NCI-H2196 (cell line): Measurements from ENCODE around the gene FRMD6.

Experiments used
- DNase-seq: peaks from one replicate; lab custom pipeline; 2025; ENCODE audit not compliant: unreplicated experiment; lab: John Stamatoyannopoulos, UW

Gene FRMD6

DNA sequence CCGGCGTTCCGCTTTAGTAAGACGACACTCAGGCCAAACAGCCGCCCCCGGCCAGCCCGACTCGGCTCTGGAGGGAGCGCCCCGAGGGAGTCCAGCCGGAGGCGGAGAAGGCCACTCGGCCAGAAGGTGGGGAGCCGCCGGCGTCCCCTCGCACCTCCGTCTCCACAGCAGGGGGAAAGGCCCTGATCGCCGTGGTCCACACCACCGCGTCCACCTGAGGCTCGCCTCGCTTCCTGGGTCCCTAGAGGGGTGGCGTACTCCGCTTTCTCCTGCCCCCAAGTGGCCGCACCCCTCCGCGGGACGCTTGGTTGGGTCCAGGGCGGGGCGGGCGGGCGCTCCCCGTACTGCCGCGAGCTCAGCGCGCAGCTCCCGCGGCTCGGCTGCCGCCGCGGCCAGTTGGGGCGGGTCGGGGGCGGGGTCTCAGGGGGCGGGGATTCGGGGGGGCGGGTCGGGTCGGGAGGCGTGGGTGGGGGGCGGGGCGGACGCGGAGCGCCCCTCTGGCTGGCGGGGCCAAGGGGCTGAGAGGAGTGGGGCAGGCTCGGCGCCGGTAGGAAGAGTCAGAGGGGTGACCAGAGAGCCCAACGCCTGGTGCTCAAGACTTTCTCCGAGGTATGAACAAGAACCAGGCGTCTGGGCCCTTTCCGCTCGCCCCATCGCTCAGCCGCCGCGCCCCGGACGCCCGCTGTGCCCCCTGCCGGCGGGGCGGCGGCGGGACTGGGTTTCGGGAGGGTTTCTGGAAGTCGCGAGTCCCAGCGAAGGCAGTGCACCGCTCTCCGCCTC, at the start of gene FRMD6:
FRMD6 (plus strand) TSS at position 523 of the 780 bp plus-strand sequence. CDS start 37,927 bp downstream, outside the sequence.
- DNase-seq: peak; percentile 60

DNA sequence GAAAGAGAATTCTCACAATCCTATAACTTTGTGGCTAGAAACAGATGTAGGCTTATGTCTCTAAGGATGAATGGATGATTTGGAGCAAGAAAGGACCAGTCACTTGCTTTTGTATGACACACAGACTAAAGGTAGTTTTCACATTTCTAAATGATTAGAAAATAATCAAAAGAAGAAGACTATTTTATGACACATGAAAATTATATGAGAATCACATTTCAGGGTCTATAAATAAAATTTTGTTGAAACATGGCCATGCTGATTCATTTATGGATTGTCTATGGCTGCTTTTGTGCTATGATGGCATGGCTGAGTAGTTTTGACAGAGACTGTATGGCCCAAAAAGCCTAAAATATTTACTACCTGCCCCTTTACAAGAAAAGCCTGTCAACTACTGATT, 49.4 kb upstream of the FRMD6 start:
- no peak for DNase-seq

DNA sequence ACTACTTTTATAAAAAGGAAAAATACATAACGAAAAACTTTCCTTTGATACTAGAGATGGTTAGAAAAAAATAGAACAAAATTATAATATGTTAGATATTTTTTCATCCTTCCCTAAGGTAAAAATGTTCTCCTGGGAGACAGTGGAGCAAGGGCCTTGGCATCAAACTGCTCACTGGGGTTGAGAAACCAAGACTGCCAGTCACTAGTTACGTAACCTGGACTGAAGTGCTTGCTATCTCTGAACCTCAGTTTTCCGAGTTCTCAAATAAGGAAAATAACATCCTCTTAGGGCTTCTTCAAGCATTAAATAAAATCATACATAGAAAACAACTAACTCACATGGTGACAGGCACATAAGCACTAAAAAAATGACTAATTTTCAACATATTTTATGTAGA, 48.2 kb upstream of the FRMD6 start:
- DNase-seq: no peak

DNA sequence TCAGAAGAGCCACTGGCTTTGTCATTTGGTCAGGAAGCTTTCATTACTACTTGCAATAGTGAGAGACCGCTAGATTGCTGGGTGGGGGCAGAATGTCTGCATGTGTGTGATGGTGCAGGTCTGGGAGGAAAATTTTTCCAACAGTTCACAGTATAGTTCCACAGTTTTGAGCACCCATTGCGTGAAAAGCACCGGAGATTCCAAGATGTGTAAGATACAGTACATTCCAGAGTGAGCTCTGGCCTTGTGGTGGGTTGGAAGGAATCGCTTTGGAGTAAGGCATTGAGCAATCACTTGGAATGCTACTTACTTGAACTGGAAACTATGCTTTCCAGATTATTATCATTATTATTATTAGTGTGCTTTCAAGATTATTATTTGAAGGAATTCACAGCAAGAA, 47.6 kb upstream of the FRMD6 start:
- DNase-seq: no peak

DNA sequence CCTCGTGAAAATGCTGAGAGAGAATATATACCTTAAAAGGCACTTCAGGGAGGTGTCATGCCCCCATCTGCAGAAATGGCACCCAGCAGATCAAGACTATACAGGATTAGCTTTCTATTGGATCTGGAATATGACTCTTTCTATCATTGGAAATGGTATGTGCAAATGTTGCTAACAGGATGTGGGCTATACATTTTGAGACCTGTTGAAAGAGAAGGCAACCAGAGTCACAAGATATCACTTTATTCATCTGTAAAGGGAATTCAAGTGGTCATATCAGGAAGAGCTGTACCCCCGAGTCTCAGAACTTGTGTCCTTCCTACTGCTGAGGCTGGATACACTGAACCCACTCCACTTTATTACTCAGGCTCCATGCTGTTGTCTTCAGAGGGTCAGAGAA, 46.1 kb upstream of the FRMD6 start:
- no peak for DNase-seq

DNA sequence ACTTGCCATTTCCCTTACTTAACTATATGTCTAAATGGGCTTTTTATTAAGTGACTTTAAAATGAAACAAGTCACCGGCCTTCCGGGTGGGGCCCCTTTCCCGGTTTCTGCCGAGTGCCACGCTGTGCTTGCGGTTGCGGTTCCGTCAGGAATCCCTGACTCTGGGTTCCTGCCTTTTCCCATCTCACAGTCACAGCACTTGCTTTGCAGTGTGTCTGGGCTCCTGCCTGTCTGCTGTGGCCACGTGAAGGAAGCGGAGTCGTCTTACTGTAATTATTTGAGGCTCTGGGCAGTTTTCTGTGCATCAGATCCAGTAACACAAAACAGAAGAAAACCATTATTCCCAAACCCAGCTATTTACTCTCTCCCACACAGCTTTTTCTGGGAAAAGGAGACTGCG, 44.0 kb upstream of the FRMD6 start:
- no peak for DNase-seq

DNA sequence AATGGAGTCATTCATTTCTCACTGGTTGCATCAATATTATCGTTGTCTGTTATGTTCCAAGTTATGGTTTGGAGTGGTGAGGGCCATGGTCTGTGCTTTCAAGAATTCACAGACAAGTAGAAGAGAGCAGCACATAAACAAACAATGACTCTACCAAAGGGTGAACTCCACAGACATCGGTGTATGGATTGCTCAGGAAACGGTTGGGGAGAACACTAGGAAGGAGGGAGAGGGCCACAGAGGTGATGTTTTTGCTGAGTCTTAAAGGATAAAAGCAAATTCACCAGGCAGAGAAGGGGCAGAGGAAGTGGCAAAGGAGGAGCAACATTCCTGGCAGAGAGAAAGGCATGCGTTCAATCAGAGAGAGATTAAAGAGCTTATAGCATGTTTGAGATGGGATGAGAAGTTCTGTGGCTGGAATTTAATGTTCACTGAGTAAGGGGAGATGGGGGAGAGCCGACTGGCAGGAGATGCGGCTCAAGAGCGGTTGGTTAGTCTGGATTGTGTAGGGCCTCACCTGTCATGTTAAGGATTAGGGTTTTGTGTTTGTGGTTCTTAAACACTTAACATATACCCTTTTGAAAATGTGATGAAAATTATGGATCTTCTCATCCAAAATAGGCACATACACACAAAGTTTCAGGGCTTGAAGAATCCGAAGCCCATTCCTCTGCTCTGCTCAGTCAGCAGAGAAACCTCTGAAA, 42.3 kb upstream of the FRMD6 start:
- no peak for DNase-seq

DNA sequence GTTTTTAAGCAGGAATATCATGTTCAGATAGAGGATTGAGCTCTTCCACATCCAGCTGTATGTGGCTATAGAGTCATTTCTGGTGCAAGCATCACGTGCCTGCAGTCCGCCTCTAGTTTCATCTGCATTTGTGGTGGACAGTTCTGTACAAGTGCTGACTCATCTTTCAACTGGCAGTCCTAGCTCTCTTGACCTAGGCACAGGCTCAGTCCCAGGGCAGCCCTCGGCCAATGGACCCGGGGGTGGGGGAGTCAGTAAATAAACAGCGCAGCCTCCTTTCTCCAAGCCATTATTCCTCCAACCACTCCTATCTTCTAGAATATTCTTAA, 41.8 kb upstream of the FRMD6 start:
- no peak for DNase-seq

DNA sequence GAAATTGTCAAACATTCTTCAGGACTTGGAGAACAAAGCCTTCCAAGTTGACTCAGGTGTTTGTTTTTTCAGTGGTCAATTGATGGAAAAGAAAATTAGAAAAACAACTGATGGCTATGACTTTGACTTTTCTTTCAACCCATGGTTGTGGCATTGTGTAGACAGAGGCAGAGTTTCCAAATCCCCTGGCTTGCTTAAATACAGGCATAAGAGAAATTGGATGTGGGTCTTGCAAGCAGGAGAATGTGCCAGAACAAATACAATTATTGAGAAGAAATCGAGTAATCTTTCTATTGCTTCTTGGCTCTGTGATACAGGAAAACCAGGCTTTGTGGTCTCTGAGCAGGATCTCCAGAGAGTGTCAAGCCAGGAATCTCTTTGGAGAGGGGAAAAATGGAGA, 40.9 kb upstream of the FRMD6 start:
- DNase-seq: no peak

DNA sequence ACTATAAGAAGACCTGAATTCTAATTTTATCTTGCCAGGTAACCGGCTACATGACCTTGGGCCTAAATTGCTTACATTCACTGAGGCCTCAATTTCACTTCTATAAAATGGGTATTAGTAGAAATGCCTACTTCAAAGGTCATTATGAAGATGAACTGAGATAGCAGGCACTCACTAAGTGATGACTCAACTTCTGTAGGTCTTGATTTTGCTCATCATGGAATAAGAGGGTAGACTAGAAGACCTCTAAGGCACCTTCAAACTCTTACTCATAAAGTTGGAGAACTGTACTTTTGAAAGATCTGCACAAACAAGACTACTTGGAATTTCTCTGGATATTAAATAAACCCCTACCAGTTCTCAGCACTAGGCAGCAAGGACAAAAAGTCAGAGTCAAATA, 39.3 kb upstream of the FRMD6 start:
- no peak for DNase-seq

DNA sequence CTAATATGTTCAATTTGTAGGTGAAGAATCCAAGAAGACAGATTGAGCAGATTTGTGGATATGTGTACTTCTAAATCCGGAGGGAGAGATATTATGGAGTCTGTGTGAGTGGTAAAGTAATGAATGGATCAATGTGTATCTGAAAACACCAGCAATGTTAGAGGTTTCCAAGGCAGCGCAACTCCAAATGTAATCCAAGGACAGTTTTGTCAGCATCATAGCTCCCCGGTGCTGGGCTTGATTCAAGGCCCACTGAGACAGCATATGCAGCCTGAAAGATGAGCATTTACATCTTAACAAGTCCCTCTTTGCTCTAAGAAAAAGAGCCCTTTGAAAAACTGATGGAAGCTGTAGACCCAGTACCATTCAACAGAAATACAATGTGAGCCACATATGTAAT, 38.3 kb upstream of the FRMD6 start:
- no peak for DNase-seq

DNA sequence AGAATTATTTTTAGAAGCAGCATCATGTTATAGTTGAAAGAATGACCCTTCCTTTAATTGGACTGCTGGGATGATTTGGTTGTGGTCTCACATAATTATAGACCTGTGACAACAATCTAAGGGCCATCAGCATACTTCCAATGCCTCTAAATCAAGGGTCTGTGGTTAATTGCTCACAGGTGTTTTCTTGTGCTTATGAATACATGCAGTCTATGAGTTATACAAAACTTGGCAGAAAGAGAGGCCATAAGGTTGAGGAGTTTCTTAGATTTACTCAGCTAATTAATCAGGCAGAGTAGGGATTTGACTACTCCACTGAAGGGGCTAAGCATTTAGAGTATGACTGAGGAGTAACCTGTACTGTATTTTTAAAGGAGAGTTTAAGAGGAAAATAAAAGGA, 37.0 kb upstream of the FRMD6 start:
- no peak for DNase-seq

DNA sequence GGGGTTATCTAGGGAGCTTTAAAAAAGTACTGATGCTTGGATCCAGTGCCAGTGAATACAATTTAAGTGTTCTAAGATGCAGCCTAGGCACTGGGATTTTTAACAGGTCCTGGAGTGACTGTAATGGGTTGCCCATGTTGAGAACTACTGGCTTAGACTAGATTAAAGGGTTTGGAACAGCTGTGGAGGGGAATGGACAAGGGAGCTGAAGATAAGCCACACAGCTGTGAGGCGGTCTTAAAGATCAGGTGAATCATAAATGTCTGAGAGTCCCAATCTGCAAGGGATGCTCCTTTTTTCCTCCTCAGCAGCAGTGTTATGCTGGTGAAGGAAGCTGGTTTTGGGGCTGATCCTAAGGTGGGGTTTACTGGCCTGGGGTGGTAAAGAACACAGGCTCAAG, 35.5 kb upstream of the FRMD6 start:
- DNase-seq: no peak

DNA sequence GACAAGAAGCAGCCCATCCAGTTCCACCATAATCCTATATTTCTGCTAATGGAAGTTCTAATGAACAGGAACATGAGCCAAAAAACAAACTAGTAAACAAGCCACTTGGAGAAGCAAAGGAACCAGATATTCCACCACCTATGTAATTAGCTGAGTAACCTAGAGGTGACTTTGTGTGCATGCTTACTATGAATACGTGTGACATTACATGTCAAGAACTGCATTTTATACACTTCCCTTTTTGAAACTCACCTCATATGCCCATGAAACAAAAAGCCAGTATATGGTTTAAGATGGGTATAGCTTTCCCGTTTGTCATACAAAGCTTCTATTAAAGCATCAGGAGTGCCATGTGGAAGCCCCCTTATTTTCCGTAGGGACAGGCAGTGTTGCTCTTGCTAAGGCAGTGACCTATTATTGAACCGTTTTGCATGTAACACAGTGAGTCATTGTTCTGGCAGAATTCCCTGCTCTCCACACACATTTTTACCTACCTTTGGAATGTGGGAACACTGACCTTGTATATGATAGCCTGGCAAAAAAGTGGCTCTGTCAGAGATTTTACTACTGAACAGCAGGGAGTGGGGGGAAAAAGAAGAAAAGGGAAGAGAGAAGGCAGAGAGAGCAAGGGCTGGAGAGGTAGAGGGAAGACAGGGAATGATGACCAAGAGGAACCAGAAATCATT, 34.8 kb upstream of the FRMD6 start:
- DNase-seq: no peak

DNA sequence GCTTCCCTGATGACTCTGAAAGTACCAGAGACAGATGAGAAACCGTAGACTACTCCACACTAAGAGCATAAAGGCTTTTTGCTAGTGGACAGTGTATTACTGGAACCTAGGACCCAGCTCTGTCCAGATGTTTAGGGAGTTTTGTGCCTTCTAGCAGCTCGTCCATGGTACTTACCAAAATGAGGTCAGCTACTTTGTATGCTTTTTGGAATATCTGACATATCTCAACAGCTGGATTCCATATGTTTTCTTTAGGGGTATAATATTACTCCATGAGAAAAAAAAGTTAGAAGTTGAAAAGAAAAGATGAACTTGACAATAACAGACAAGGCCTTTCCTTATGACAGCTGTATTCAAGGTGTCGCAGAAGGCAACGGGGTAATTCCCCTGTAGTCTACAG, 32.1 kb upstream of the FRMD6 start:
- no peak for DNase-seq

DNA sequence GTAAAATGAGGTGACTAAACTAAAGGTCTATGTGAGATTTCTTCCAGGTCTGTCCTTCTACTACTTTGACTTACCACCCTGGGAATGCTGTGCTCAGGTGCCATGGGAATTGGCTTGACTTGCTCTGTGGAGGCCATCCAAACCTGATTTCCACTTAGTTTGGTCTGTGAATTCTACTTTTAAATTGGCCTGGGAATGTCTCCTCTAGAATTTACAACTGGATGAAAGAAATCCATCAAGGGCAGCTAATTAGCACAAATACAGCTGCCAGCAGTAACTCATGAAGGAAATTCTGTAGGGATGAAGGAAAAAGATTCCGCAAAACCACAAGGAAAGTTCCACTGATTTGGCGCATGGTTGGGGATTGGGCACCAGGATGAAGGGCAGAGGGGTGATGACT, 31.7 kb upstream of the FRMD6 start:
- no peak for DNase-seq

DNA sequence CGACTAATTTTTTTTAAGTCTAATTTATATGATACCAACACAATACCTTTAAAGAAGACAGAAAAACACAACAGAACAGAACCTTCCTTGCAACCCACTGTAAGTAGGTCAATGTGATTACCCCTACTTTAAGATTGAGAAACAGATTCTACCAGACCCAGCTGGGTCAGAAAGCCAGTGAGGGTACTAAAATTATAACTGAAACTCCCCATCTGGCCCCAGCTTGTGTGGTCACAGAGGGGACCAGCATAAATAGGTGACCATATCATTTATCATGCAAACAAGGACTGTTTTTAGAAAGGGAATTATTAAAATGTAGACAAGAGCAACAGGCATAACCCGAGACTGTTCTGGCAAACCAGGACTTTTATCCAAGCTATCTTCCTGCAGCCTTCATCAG, 30.1 kb upstream of the FRMD6 start:
- no peak for DNase-seq

DNA sequence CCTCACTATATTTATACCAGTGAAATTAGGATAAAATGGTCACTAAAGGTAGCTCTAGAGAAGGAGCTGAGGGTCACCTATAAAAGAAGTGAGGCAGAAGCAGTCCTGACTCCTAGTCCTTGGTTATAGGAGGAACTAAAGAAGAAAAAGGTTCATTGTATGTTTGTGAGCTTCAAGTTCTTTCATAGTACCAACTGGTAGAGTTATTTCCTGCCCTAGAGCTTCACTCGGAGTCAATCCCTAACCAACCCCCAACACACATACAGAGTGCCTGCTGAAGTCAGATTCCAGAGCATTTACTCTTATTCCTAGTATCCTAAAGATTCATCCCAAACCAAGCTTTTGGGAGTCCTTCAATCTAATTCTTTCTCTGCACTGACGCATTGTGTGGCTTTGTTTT, 29.3 kb upstream of the FRMD6 start:
- no peak for DNase-seq

DNA sequence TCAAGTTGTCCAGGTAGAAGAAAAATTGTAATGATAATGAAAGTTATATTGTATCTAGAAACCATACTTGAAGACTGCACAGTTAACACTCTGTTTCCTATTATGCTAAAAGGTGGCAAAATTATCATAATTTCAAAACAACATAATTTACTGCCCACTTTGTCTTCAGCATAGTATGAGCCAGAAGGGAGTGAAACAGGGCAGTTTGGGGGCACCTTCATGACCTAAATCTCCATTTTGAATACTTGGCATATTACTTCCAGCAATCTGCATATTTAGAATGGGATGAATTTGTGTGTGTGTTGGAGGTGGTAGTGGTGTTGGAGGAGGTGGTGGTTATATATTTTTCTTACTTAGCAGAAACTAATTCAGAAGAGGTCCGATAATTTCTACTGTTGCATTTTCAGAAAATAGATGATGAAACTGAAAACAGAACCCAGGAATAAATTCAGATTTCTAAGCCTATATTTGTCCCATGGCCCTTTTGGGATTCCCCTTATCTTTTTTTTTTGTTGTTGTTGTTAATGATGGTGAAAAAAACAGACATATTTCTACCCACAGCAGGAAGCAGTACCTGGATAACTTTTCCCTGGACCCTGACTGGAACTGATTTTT, 26.6 kb upstream of the FRMD6 start:
- DNase-seq: no peak

DNA sequence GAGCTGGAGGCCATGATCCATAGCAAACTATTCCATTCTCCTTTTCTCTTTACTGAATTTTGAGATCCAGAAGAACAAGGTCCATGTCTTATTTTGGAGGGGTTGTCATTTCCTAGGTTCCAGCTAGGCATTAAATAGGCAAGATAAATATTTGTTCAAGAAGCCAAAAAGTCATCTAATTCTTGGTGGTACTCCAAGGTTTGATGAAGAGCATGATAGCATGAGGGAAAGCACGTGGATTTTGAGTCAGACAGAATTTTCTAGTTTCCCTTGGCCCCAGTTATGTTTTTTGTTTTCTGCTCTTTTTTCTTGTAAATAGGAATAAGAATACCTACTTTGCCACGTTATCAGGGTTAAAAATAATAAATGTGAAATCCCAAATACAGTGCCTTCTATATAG, 25.5 kb upstream of the FRMD6 start:
- DNase-seq: no peak

DNA sequence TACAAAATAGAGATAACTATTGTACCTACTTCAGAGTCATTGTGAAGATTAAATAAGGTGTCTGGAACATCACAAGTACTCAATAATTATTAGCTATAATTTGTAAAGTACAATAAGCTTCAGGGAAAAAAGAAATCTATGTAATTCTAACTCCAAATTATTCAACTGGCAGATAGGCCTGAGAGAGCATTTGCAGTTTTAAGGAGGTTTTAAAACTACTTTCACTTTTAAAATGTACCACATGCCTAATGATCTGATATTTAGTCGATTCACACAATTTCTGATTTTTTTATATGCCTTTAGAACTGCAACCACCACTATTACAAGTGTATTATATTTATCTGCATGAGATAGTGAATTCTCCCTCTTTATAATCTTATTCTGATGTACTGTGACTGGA, 24.9 kb upstream of the FRMD6 start:
- DNase-seq: no peak

DNA sequence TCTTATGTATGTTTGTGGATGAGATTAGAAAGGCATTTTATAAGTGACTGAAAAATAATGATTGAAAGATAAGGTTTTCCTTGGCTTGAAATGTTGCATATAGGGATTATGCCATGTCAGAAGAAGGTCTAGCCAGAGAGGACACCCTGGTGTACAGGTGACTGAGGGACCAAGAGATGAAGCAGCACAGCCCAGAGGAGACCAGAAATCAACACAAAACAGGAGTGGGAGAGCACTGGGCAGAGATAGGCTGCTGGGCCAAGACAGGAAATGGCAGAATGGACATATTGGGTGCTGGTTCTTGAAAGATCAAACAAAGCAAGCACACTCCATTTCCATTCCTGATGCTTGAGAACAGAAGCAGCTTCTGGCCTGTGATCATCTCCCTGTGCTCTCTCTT, 24.4 kb upstream of the FRMD6 start:
- DNase-seq: no peak
